Activated naive CD8-positive, alpha-beta T cell treated with anti-CD3 and anti-CD28 coated beads, Interleukin-2, amount 50 U/mL, for 24 hours (primary cell): ENCODE results near the gene DNALI1.
"Not testable (repeated sequence)": the region's sequence is repeated elsewhere in the genome, so short reads cannot be mapped to it uniquely, and the experiment has no call there.

Experiments
- ATAC-seq: fragments of 150-1000 bp; cut with Tn5 transposase; one replicate; pipeline ENCODE4 v1.10.0; 2021
- DNase-seq: peaks from one replicate; pipeline ENCODE4 v3.0.0; 2021
- H3K27ac Mint-ChIP-seq: one replicate; pipeline ENCODE4 v1.8.0; 2021; ENCODE audit warnings: mild to moderate bottlenecking, mixed read lengths
- H3K27me3 Mint-ChIP-seq: one replicate; pipeline ENCODE4 v1.8.0; 2021; ENCODE audit warnings: mixed read lengths
- H3K36me3 Mint-ChIP-seq: one replicate; pipeline ENCODE4 v1.8.0; 2021; ENCODE audit warnings: low read depth, mixed read lengths
- H3K4me1 Mint-ChIP-seq: one replicate; pipeline ENCODE4 v1.8.0; 2021; ENCODE audit warnings: mixed read lengths
- H3K4me3 Mint-ChIP-seq: one replicate; pipeline ENCODE4 v1.8.0; 2021; ENCODE audit warnings: mild to moderate bottlenecking, moderate library complexity, mixed read lengths
- H3K9me3 Mint-ChIP-seq: one replicate; pipeline ENCODE4 v1.8.0; 2021; ENCODE audit warnings: mixed read lengths

Gene DNALI1

DNA sequence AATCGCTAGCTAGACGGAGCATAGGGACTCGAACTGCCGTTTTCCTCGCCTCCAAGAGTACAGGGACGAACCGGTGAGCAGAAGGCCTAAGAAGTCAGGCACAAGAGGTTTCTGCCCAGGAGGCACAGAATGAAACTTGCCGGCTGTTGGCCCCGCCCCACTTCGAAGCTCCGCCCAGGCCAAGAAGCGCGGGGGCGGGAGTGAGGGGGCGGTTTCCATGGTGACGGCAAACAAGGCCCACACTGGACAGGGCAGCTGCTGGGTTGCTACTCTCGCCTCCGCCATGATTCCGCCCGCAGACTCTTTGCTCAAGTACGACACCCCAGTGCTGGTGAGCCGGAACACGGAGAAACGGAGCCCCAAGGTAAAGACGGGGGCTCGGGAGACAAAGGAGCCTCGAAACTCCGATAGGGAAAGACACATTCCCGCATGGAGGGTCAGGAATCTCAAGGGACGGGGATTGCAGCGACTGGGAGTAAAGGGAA lies at the start of gene DNALI1:
DNALI1 (plus strand) TSS at position 229 of the 485 bp plus-strand sequence; CDS start at position 284, 55 bp downstream.
- no peak within 1 kb of the TSS for H3K4me3 Mint-ChIP-seq
- ATAC-seq (no peak), DNase-seq (peak; percentile 34)
- peak within 1 kb of the TSS; percentile 33 for H3K27ac Mint-ChIP-seq
- no peaks in the 10 kb centered on the region for H3K9me3 Mint-ChIP-seq
- peaks cover 15% of the 10 kb centered on the region for H3K36me3 Mint-ChIP-seq
- H3K27me3 Mint-ChIP-seq: peaks cover 3% of the 10 kb centered on the region
- H3K4me1 Mint-ChIP-seq: peaks cover 26% of the 10 kb centered on the region

DNA sequence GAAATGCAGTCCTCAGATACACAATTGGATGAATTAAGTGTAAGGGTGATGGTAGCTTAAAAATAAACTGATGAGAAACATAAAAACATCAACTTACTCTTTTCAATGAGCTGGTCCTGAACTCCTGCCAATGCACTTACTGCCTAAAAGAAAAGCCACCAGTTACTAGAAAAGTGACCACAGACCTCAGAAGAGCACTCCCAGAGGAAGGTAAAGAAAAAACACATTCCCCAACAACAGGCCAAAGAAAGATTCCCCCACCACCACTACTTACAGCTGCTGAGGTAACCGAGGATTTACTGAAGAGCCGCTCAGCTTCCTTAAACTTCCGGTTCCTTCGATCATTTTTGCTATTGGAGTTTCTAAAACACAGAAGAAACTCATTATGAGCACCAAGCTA lies 47.6 kb upstream of the DNALI1 start:
- no peak for ATAC-seq
- no peaks in the 10 kb centered on the region for H3K9me3 Mint-ChIP-seq
- no peak overlapping the region for H3K4me3 Mint-ChIP-seq
- no peak for DNase-seq
- no peaks in the 10 kb centered on the region for H3K27me3 Mint-ChIP-seq
- peaks cover 55% of the 10 kb centered on the region for H3K36me3 Mint-ChIP-seq
- peak overlapping the region; percentile 0 for H3K27ac Mint-ChIP-seq
- peaks cover 43% of the 10 kb centered on the region for H3K4me1 Mint-ChIP-seq

DNA sequence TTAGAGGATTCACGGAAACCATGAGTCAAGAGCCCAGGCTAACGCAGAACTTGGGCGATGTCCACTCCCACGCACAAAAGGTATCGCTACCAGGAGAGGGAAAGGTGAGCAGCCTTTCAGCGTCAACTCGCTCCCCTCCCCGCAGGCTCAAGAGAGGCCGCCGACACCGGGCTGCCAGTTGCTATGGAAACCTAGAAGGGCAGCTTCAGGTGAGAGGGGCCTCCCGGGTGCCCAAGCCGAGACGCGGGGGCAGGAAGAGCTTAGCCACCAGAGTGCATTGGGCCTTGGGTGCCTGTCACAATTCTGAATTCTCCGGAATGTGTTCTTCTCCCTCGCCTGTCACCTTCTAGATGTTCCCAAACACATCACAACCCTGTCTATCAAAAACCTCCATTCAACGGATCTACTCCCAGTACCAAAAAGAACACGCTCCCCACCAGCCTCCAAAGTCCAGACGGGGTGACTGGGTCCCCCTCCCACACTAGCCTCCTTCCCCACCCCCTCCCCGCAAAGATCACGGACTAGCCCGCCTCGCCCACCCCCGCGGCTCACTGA lies 42.9 kb upstream of the DNALI1 start:
- H3K27ac Mint-ChIP-seq: peak overlapping the region; percentile 98
- H3K9me3 Mint-ChIP-seq: no peaks in the 10 kb centered on the region
- H3K4me1 Mint-ChIP-seq: peaks cover 49% of the 10 kb centered on the region
- H3K4me3 Mint-ChIP-seq: peak overlapping the region; percentile 98
- peaks cover 28% of the 10 kb centered on the region for H3K36me3 Mint-ChIP-seq
- H3K27me3 Mint-ChIP-seq: no peaks in the 10 kb centered on the region
- DNase-seq: peak; percentile 69
- peak; percentile 54 for ATAC-seq

DNA sequence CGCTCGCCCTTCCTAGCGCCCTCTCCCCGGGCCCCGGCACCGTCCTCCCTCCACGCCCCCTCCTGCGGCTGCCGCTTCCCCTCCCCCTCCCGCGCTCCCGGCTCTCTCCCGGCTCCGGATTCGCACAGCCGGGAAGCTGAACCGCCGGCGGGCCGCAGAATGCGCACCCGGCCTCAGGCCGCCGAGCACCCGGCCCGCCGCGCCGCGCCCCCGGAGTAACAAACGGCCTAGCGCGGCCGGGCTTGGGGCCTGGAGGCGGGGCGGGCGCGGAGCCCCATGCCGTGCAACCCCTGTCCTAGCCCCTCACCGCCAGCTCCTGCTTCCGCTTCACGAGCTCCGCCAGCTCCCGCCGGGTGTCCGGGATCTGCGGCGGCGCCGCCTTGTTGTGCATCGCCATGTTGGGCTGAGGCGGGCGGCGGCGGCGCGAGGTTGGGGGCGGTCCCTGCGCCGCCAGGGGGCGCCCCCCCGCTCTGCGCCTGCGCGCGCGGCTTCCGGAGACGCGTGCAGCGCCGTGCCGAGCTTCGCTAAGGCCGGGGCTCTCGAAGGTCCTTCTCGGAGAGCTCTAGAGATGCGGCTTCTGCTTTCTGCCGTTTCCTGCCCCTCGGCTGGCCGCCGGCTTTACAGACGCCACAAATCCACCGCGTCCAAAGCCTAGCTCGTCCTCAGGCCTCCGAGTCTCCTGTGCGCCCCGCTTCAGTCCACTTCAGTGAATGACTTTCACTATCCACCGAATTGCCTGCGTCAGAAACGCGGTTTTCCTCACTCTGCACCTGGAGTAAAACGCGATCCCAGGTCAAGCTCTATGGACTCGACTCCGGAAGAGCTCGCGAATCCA lies 42.2 kb upstream of the DNALI1 start, which contains the start of gene MEAF6:
MEAF6 (minus strand) TSS at position 417 of the 835 bp plus-strand sequence; CDS start at position 397, 20 bp downstream.
- peak within 1 kb of the TSS; percentile 98 for H3K4me3 Mint-ChIP-seq
- H3K27ac Mint-ChIP-seq: peak within 1 kb of the TSS; percentile 98
- peaks cover 50% of the 10 kb centered on the region for H3K4me1 Mint-ChIP-seq
- peaks cover 22% of the 10 kb centered on the region for H3K36me3 Mint-ChIP-seq
- H3K9me3 Mint-ChIP-seq: no peaks in the 10 kb centered on the region
- peak; percentile 90 for ATAC-seq
- no peaks in the 10 kb centered on the region for H3K27me3 Mint-ChIP-seq
- DNase-seq: peak; percentile 87

DNA sequence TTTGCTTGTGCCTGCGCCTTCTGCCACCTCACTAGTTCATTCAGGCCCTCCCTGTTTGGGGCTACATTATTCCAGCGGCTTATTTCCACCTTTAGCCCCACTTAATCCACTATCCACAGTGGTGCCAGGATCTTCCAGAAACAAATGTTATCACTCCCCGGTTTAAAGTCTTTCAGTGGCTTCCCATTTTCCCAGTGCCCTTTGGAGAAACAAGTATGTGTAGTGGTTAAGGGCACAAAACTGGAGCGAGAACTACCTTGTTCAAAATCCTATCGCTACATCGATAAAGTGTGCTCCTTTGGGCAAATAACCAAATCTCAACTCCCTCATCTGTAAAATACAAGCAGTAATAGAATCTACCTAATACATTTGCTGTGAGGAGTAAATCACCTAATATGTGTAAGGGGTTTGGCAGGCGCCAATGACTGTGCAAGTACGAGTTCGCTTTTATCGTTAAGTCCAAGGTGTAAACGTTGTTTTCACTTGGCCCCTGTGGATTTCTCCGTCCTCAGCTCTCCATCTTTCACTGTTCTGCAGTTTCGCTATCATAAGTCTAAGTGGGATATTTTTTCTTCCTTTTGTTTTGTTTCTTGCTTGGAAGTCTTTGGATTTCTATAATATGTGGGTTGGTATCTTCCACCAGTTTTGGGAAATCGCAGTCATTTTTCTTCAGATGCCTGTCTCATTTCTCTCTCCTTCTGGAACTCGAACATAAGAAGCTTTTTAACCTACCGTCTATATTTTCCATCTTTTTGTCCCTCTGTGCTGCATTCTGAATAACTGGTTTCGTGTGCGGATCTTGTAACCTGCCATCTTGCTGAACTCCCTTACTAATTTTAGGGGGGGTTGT lies 41.3 kb upstream of the DNALI1 start:
- Mint-ChIP-seq H3K9me3 (no peaks in the 10 kb centered on the region), H3K4me1 (peaks cover 58% of the 10 kb centered on the region), H3K27me3 (no peaks in the 10 kb centered on the region), H3K36me3 (peaks cover 22% of the 10 kb centered on the region), H3K27ac (peak overlapping the region; percentile 96), H3K4me3 (peak overlapping the region; percentile 87)
- no peak for ATAC-seq
- no peak for DNase-seq

DNA sequence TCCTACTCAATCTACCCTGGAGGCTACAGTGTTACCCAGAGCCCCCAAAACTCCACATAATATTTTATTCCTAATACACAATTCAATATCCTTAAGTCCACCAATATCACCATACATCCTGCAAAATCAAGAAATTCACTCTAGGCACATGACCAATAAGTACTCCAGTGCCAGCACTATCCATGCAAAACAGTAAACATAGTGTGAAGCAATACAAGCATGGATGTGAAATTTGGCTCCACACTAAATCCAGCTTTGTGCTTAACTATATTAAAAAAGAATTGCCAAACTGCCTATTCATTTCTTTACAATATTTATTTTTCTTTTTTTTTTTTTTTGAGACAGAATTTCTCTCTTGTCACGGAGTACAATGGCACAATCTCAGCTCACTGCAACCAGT lies 39.2 kb upstream of the DNALI1 start:
- H3K9me3 Mint-ChIP-seq: no peaks in the 10 kb centered on the region
- no peak for DNase-seq
- peaks cover 49% of the 10 kb centered on the region for H3K4me1 Mint-ChIP-seq
- H3K36me3 Mint-ChIP-seq: peaks cover 15% of the 10 kb centered on the region
- no peaks in the 10 kb centered on the region for H3K27me3 Mint-ChIP-seq
- no peak for ATAC-seq
- no peak overlapping the region for H3K27ac Mint-ChIP-seq
- H3K4me3 Mint-ChIP-seq: no peak overlapping the region

DNA sequence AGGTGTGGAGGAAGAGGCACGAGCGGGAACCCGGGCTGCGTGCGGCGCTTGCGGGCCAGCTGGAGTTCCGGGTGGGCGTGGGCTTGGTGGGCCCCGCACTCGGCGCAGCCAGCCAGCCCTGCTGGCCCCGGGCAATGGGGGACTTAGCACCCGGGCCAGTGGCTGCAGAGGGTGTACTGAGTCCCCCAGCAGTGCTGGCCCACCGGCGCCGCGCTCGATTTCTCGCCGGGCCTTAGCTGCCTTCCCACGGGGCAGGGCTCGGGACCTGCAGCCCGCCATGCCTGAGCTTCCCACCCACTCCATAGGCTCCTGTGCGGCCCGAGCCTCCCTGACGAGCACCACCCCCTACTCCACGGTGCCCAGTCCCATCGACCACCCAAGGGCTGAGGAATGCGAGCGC lies 38.5 kb upstream of the DNALI1 start:
- Mint-ChIP-seq H3K36me3 (peaks cover 14% of the 10 kb centered on the region), H3K27ac (peak overlapping the region; percentile 86), H3K4me1 (peaks cover 42% of the 10 kb centered on the region)
- not testable (repeated sequence) for H3K27me3 Mint-ChIP-seq, ATAC-seq, H3K4me3 Mint-ChIP-seq, DNase-seq, H3K9me3 Mint-ChIP-seq

DNA sequence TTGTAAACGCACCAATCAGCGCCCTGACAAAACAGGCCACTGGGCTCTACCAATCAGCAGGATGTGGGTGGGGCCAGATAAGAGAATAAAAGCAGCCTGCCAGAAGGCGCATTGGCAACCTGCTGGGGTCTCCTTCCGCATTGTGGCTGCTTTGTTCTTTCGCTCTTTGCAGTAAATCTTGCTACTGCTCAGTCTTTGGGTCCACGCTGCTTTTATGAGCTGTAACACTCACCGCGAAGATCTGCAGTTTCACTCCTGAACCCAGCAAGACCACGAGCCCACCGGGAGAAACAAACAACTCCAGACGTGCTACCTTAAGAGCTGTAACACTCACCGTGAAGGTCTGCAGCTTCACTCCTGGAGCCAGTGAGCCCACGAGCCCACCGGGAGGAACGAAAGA lies 37.8 kb upstream of the DNALI1 start:
- peak overlapping the region; percentile 83 for H3K4me3 Mint-ChIP-seq
- DNase-seq: peak; percentile 68

DNA sequence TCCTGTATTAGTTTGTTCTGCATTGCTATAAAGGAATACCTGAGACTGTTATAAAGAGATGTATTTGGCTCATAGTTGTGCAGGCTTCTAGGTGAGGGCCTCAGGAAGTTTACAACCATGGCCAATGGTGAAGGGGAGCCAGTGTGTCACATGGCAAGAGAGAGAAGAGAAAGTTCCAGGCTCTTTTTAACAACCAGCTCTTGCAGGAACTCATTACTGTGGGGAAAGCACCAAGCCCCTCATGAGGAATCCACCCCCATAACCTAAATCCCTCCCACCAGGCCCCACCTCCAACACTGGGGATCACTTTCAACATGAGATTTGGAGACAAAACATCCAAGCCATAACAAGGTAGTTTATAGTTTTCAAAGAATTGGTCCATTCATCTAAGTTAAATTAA lies 37.1 kb upstream of the DNALI1 start:
- H3K36me3 Mint-ChIP-seq: peaks cover 11% of the 10 kb centered on the region
- H3K9me3 Mint-ChIP-seq: no peaks in the 10 kb centered on the region
- H3K27me3 Mint-ChIP-seq: no peaks in the 10 kb centered on the region
- peak; percentile 25 for DNase-seq
- H3K4me3 Mint-ChIP-seq: peak overlapping the region; percentile 83
- peak overlapping the region; percentile 86 for H3K27ac Mint-ChIP-seq
- peaks cover 34% of the 10 kb centered on the region for H3K4me1 Mint-ChIP-seq
- ATAC-seq: peak; percentile 20

More for the DNA sequence above, 37.8 kb upstream of the DNALI1 start:
- H3K4me1 Mint-ChIP-seq: peaks cover 36% of the 10 kb centered on the region
- H3K27me3 Mint-ChIP-seq, H3K9me3 Mint-ChIP-seq, ATAC-seq: not testable (repeated sequence)
- H3K27ac Mint-ChIP-seq: peak overlapping the region; percentile 86
- H3K36me3 Mint-ChIP-seq: peaks cover 11% of the 10 kb centered on the region

DNA sequence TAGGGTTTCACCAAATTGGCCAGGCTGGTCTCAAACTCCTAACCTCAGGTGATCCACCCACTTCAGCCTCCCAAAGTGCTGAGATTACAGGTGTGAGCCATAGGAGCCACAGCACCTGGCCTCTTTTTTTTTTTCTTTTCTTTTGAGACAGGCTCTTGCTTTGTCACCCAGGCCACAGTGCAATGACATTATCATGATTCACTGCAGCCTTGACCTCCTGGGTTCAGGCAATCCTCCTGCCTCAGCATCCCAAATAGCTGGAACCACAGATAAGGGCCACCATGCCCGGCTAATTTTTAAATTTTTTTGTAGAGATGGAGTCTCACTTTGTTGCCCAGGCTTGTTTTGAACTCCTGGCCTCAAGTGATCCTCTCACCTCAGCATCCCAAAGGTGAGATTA lies 26.9 kb upstream of the DNALI1 start:
- H3K36me3 Mint-ChIP-seq, ATAC-seq, H3K27ac Mint-ChIP-seq, H3K9me3 Mint-ChIP-seq, H3K4me1 Mint-ChIP-seq, H3K27me3 Mint-ChIP-seq, H3K4me3 Mint-ChIP-seq, DNase-seq: not testable (repeated sequence)

DNA sequence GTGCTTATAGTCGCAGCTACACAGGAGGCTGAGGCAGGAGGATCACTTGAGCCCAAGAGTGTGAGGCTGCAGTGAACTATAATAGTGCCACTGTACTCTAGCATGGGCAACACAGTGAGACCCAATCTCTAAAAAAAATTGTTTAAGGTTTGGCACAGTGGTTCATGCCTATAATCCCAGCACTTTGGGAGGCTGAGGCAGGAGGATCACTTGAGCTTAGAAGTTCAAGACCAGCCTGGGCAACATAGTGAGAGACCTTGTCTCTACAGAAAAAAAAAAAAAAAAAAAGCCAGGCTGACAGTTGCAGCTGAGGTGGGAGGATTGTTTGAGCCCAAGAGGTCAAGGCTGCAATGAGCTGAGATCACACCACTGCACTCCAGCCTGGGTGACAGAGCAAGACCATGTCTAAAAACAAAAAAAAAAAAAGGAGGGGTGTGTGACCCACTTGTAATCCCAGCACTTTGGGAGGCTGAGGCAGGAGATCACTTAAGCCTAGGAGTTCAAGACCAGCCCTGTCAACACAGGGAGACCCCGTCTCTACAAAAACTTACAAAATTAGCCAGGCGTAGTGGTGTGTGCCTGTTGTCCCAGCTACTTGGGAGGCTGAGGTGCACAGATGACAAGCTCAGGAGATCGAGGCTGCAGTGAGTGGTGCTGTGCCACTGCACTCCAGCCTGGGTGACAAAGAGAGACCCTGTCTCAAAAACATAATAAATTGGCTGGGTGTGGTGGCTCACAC lies 24.2 kb upstream of the DNALI1 start:
- not testable (repeated sequence) for H3K27me3 Mint-ChIP-seq, H3K4me3 Mint-ChIP-seq, DNase-seq, H3K4me1 Mint-ChIP-seq, H3K27ac Mint-ChIP-seq, H3K9me3 Mint-ChIP-seq, ATAC-seq
- peaks cover 19% of the 10 kb centered on the region for H3K36me3 Mint-ChIP-seq

DNA sequence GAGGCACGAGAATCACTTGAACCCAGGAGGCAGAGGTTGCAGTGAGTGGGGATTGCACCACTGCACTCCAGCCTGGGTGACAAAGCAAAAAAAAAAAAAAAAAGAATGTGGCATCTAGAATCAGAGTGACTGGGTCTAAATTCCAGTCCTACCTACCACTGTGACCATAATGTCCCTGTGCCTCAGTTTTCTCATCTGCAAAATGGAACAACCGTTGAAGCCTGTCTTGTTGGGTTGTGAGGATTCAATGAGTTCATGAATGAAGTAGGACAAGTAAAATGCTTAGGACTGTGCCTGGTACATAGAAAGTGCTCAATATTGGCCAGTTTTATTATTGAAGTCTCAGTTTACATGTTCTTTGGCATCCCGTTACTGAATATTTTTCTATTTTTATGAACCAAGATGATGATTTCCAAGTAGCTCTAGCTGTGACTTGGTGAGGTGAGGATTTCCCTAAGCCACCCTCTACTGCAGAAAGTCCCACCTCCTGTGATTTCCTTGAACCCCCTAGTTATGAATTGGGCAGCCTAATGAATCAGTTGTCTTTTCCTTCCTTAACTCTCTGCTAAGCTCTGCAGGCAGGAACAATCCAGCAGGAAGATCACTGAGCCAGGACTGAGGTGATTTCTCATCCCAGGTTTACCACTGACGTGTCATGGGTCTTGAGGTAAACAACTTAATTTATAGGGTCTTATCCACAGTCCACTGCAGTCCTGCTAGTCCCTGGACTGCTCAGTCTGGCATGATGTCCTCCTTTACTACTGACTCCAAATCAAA lies 23.2 kb upstream of the DNALI1 start:
- no peak for ATAC-seq
- Mint-ChIP-seq H3K27ac (peak overlapping the region; percentile 13), H3K4me1 (peaks cover 7% of the 10 kb centered on the region), H3K4me3 (no peak overlapping the region), H3K9me3 (no peaks in the 10 kb centered on the region), H3K27me3 (no peaks in the 10 kb centered on the region), H3K36me3 (peaks cover 28% of the 10 kb centered on the region)
- no peak for DNase-seq

DNA sequence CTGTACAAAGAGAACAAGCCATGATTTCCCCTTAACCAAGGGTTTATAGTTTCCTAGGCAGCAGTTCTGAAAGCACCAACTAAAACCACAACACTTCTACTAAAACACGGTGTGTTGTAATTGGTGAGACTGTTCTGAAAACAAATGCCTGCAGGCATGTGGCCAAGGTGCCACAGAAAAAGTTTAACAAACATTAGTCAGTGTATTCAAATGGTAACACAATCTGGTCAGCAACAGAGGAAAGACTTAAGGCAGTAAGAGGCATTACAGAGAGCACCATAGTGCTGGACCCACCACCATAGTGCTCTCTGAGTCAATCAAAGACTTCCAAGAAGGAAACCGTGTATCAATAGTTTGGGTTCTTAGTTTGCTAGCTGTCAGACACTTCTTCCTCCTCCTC lies 19.4 kb upstream of the DNALI1 start:
- H3K36me3 Mint-ChIP-seq: peaks cover 45% of the 10 kb centered on the region
- H3K27ac Mint-ChIP-seq: peak overlapping the region; percentile 6
- ATAC-seq (peak; percentile 46), DNase-seq (no peak)
- H3K4me1 Mint-ChIP-seq: peaks cover 7% of the 10 kb centered on the region
- no peaks in the 10 kb centered on the region for H3K9me3 Mint-ChIP-seq
- H3K27me3 Mint-ChIP-seq: no peaks in the 10 kb centered on the region
- H3K4me3 Mint-ChIP-seq: no peak overlapping the region
